K562 (cell line): Measurements from ENCODE around the gene VAC14. TPM values are rescaled to one million over a fixed set of nuclear protein-coding genes. Genes with fewer than 3 reads are reported as not detected.

Experiments used
- ATAC-seq: fragments of 200-7000 bp; cut with Tn5 transposase; 3 replicates; pipeline ENCODE4 v1.9.1; 2020; ENCODE audit warnings: moderate library complexity
- BruUV-seq: library from RNA; stranded (reverse); fragments of 400-500 nt; replicated peaks from 2 replicates; lab custom pipeline; 2021; lab: Mats Ljungman, UMichigan
- CTCF ChIA-PET: fragments of 300-600 bp; formaldehyde crosslinking; extraction: SDS; loops from one replicate; lab custom pipeline; 2021; ENCODE audit warnings: low intra/inter-chr PET ratio; lab: Yijun Ruan, JAX
- POLR2A ChIA-PET: fragments of 300-600, 350-650 bp; sonication (Branson Sonifier 250); formaldehyde crosslinking; extraction: SDS; loops from one replicate; lab custom pipeline; 2021; ENCODE audit warnings: antibody characterized with exemption, inconsistent platforms; lab: Yijun Ruan, JAX
- DNase-seq, 4 experiments: peaks; one replicate each; pipeline versions ENCODE4 v3.0.0 to v3.0.0-alpha.2; 2011 to 2018; ENCODE audit warnings: low spot score in 3 of 4, mixed read lengths in 3 of 4; ENCODE audit errors: extremely low read depth in 1 of 4
- FAIRE-seq: peaks from 2 replicates; lab custom pipeline; 2011; peaks lifted over from hg19 to GRCh38; lab: Jason Lieb, UNC
- H2AFZ ChIP-seq: 2 replicates; pipeline ENCODE4 v1.6.0; 2011; ENCODE audit warnings: low read depth, low read length, control low read depth, inconsistent platforms
- H3K27ac ChIP-seq: fragments of 200-600 bp; 3 replicates; pipeline ENCODE4 v1.8.0; 2011; ENCODE audit warnings: low read depth, mild to moderate bottlenecking, control low read depth, inconsistent platforms, low read length, moderate library complexity, mixed read lengths; ENCODE audit errors: extremely low read depth
- H3K27me3 ChIP-seq, 2 experiments: fragments of 300-600 bp in 1 of 2; 2 replicates in 1 of 2; 3 replicates in 1 of 2; pipeline versions ENCODE4 v1.6.0 to v1.8.0; 2011; ENCODE audit warnings: inconsistent platforms in 2 of 2, low read length in 2 of 2, mild to moderate bottlenecking in 1 of 2, mixed read lengths in 1 of 2, moderate library complexity in 1 of 2; ENCODE audit not compliant: control insufficient read depth in 2 of 2, insufficient read depth in 2 of 2
- H3K36me3 ChIP-seq: fragments of 300-600 bp; 3 replicates; pipeline ENCODE4 v1.8.0; 2011; ENCODE audit warnings: mild to moderate bottlenecking, low read length, inconsistent platforms; ENCODE audit not compliant: control insufficient read depth, insufficient read depth
- H3K4me1 ChIP-seq, 2 experiments: fragments of 200-600 bp in 1 of 2; replicated peaks in 1 of 2; 2 replicates in 1 of 2; 3 replicates in 1 of 2; pipeline versions ENCODE4 v1.5.1 to v1.8.0; 2011; ENCODE audit warnings: inconsistent platforms in 2 of 2, low read length in 2 of 2, mild to moderate bottlenecking in 1 of 2, mixed read lengths in 1 of 2, moderate library complexity in 1 of 2; ENCODE audit not compliant: control insufficient read depth in 2 of 2, insufficient read depth in 2 of 2
- H3K4me2 ChIP-seq: 2 replicates; pipeline ENCODE4 v1.6.1; 2011; ENCODE audit warnings: low read length, control low read depth, inconsistent platforms, mixed read lengths; ENCODE audit not compliant: insufficient read depth
- H3K4me3 ChIP-seq: fragments of 200-600 bp; sonication (generic), shearing (Covaris generic); 2 replicates; pipeline ENCODE4 v1.5.1; 2016; ENCODE audit warnings: control low read depth, inconsistent platforms
- H3K79me2 ChIP-seq: fragments of 200-600 bp; 3 replicates; pipeline ENCODE4 v1.8.0; 2011; ENCODE audit warnings: low read length, inconsistent platforms; ENCODE audit not compliant: control insufficient read depth, insufficient read depth
- H3K9ac ChIP-seq, 2 experiments: 2 replicates each; pipeline versions ENCODE4 v1.6.0 to v1.6.1; 2011; ENCODE audit warnings: low read depth in 2 of 2, low read length in 2 of 2, control low read depth in 1 of 2, inconsistent platforms in 1 of 2, mild to moderate bottlenecking in 1 of 2, mixed read lengths in 1 of 2; ENCODE audit not compliant: insufficient read depth in 1 of 2
- H3K9me1 ChIP-seq: one replicate; pipeline ENCODE4 v1.6.0; 2011; ENCODE audit warnings: inconsistent platforms, mild to moderate bottlenecking, low read length, moderate library complexity; ENCODE audit not compliant: control insufficient read depth, insufficient read depth
- H3K9me3 ChIP-seq: replicated peaks from 2 replicates; pipeline ENCODE4 v1.5.1; 2011; ENCODE audit warnings: low read depth, low read length, inconsistent platforms; ENCODE audit not compliant: control insufficient read depth, insufficient read depth
- H4K20me1 ChIP-seq: replicated peaks from 2 replicates; pipeline ENCODE4 v1.6.1; 2011; ENCODE audit warnings: low read length, inconsistent platforms, mixed read lengths; ENCODE audit not compliant: control insufficient read depth, insufficient read depth
- ARHGAP35 ChIP-seq: fragments of 450-650 bp; IDR thresholded peaks from 2 replicates; pipeline ENCODE4 v1.6.1; 2018; ENCODE audit not compliant: partially characterized antibody
- E2F6 ChIP-seq, 2 experiments: IDR thresholded peaks; 2 replicates each; pipeline ENCODE4 v1.6.1; 2011; ENCODE audit warnings: borderline replicate concordance in 1 of 2, control low read depth in 1 of 2, low read depth in 1 of 2, low read length in 1 of 2, mild to moderate bottlenecking in 1 of 2, mixed read lengths in 1 of 2, moderate library complexity in 1 of 2; ENCODE audit not compliant: insufficient read depth in 1 of 2, insufficient read length in 1 of 2, poor library complexity in 1 of 2, severe bottlenecking in 1 of 2; ENCODE audit errors: extremely low read depth in 1 of 2
- FOXJ3 ChIP-seq: sonication (generic); formaldehyde crosslinking; IDR thresholded peaks from 2 replicates; pipeline ENCODE4 v1.4.0; 2020; ENCODE audit warnings: mild to moderate bottlenecking, missing genetic modification reagents
- GTF2B ChIP-seq: IDR thresholded peaks from 2 replicates; pipeline ENCODE4 v1.6.1; 2011; ENCODE audit not compliant: insufficient read length; ENCODE audit errors: extremely low read depth
- HLTF ChIP-seq: fragments of 450-650 bp; IDR thresholded peaks from 2 replicates; pipeline ENCODE4 v1.6.1; 2016
- HNRNPL ChIP-seq: fragments of 200-400 bp; formaldehyde crosslinking; IDR thresholded peaks from 2 replicates; pipeline ENCODE4 v1.6.1; 2017; ENCODE audit warnings: low read depth, mild to moderate bottlenecking, low read length
- SP1 ChIP-seq: sonication (generic); formaldehyde crosslinking; IDR thresholded peaks from 2 replicates; pipeline ENCODE4 v1.8.1; 2022; ENCODE audit warnings: mild to moderate bottlenecking, missing genetic modification reagents
- STAT5B ChIP-seq: fragments of 250-450 bp; sonication (Bioruptor Pico); IDR thresholded peaks from 2 replicates; pipeline ENCODE4 v1.8.0; 2021; ENCODE audit warnings: mild to moderate bottlenecking, inconsistent platforms
- TAF7 ChIP-seq: fragments of 450-650 bp; IDR thresholded peaks from 2 replicates; pipeline ENCODE4 v1.6.1; 2016; ENCODE audit warnings: missing genetic modification characterization, missing compliant biosample characterization
- TEAD2 ChIP-seq: fragments of 450-650 bp; IDR thresholded peaks from 2 replicates; pipeline ENCODE4 v1.6.1; 2016; ENCODE audit warnings: missing genetic modification characterization, control low read depth, missing compliant biosample characterization
- ZFX ChIP-seq: sonication (generic); formaldehyde crosslinking; IDR thresholded peaks from 2 replicates; pipeline ENCODE4 v1.8.0; 2022; ENCODE audit warnings: mild to moderate bottlenecking, missing genetic modification reagents, moderate library complexity
- WGBS: fragments of 100-300 bp; shearing (Covaris generic); methylation state at CpG from one replicate; pipeline ENCODE4 v1.1.6; 2016; ENCODE audit warnings: low coverage, mixed read lengths; ENCODE audit not compliant: insufficient coverage; ENCODE audit errors: missing lambda C conversion rate; 5-methylcytosine and 5-hydroxymethylcytosine counted together
- in situ Hi-C: fragments of 300-500 bp; cut with MboI; formaldehyde crosslinking; loops from 4 replicates; pipeline ENCODE4 v1.15.0; 2018; ENCODE audit warnings: inconsistent platforms, mixed read lengths
- intact Hi-C: fragments of 100-400 bp; cut with micrococcal nuclease; formaldehyde crosslinking; loops from 2 replicates; pipeline ENCODE4 v1.14.2; 2022
- polyA plus RNA-seq, 8 experiments: library from polyadenylated mRNA; depleted of rRNA in 4 of 8; stranded (reverse) in 5 of 8; unstranded in 3 of 8; fragments of >200 nt; fragmentation: Nextera tagmentation in 2 of 8; fragmentation: Illumina TruSeq in 1 of 8; extraction: Ambion mirVana in 2 of 8; extraction: Trizol in 1 of 8; gene quantifications; 2 replicates each; pipeline versions ENCODE4 v1.2.1 to v1.2.3, GENCODE V29; 2011 to 2014; ENCODE audit warnings: inconsistent platforms in 1 of 8, missing spikeins in 1 of 8
- total RNA-seq, 7 experiments: library from RNA; depleted of rRNA in 6 of 7; stranded (reverse); fragments of >200 nt in 6 of 7; fragmentation: Illumina TruSeq in 2 of 7; extraction: Trizol in 2 of 7; gene quantifications; 2 replicates each; pipeline versions ENCODE4 v1.2.1 to v1.2.3, GENCODE V29; 2011 to 2021; ENCODE audit warnings: low replicate concordance in 1 of 7

VAC14 gene
- total and polyA plus RNA-seq, 9 of the 15 experiments (the other 6 are each of a cell fraction or from before 2014, with no cell fraction given), result 1.3 to 41.6 (median 26.6) TPM

DNA sequence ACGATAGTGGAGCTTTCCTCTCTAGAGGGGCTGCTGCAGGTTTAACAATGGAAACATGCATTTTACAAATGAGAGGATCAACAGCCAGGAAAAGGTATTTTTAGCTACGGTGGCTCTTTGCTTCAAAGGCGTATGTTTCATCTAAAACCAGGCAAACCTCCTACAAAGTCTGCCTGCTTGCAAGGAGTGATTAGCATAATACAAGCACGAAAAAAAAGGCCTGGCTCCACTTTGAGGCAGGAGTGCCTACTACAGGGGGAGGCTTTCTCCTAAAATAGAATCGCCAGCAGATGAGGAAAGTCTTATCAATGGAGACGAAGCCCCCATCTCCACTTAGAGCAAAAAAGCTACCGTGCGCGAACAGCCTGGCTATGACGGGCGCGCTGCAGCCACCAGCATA is 88.0 kb downstream of the VAC14 start:
- Histone ChIP-seq H3K4me3 (no peak overlapping the region), H3K4me1 (peaks cover 2 to 14% of the 10 kb centered on the region in 2 experiments; a peak in 3 of 5 replicates), H3K27me3 (no peaks in the 10 kb centered on the region), H4K20me1 (no peaks in the 10 kb centered on the region), H3K9me1 (peaks cover 3% of the 10 kb centered on the region), H3K79me2 (no peaks in the 10 kb centered on the region), H2AFZ (no peak overlapping the region), H3K27ac (no peak overlapping the region), H3K9ac (no peak overlapping the region), H3K4me2 (no peak overlapping the region), H3K36me3 (peaks cover 5% of the 10 kb centered on the region; the same call in 1 of the 3 replicates), H3K9me3 (no peaks in the 10 kb centered on the region)
- FAIRE-seq, result no peak
- ATAC-seq, result no peak
- no peak for TF ChIP-seq ZFX (CRISPR knock-in tag)
- no peak for TF ChIP-seq TEAD2 (tag)
- no peak for TF ChIP-seq TAF7
- no peak for TF ChIP-seq STAT5B
- TF ChIP-seq HNRNPL, result no peak
- no peak for TF ChIP-seq HLTF
- no peak for TF ChIP-seq GTF2B
- no peak for TF ChIP-seq E2F6 (IDR thresholded peaks at IDR 0.05; ENCODE audit: borderline replicate concordance in 1 of 2, extremely low read depth in 1 of 2, insufficient read depth in 1 of 2, insufficient read length in 1 of 2, low read depth in 1 of 2, low read length in 1 of 2, poor library complexity in 1 of 2, severe bottlenecking in 1 of 2)
- no peak for TF ChIP-seq FOXJ3 (CRISPR knock-in tag)
- TF ChIP-seq SP1 (CRISPR knock-in tag), result no peak
- TF ChIP-seq ARHGAP35, result no peak
- in situ Hi-C loops, result no loop called here
- intact Hi-C loops, result no loop called here
- POLR2A ChIA-PET, result interaction anchor here (0.6 kb wide), 1 partner anchor 683 kb away, joined by 3 read pairs; no protein-coding TSS in a partner anchor
- WGBS, result 79% methylated on average over 12 of the region's 12 CpGs
- BruUV-seq, result no TSS peak
- CTCF ChIA-PET, result no interaction called here
- no peak for DNase-seq
